H9 (cell line): ENCODE data around the gene PHACTR1. TPM values are rescaled to one million over a fixed set of nuclear protein-coding genes. Genes with fewer than 3 reads are reported as not detected.

ENCODE experiments used
- DNase-seq: peaks from one replicate; pipeline ENCODE4 v3.0.0-alpha.2; 2017
- H2AFZ ChIP-seq: one replicate; pipeline ENCODE4 v1.6.1; 2013; ENCODE audit warnings: mild to moderate bottlenecking, low read length, control low read depth, moderate library complexity
- H2AK5ac ChIP-seq: 2 replicates; pipeline ENCODE4 v1.6.1; 2013; ENCODE audit warnings: low read length, control low read depth, mixed read lengths; ENCODE audit not compliant: insufficient read length
- H2BK120ac ChIP-seq: one replicate; pipeline ENCODE4 v1.6.1; 2013; ENCODE audit warnings: low read depth, mild to moderate bottlenecking, low read length, control low read depth, inconsistent platforms; ENCODE audit not compliant: poor library complexity, severe bottlenecking
- H2BK12ac ChIP-seq: 2 replicates; pipeline ENCODE4 v1.6.1; 2013; ENCODE audit warnings: low read length, control low read depth, mixed read lengths, low read depth; ENCODE audit not compliant: insufficient read length
- H2BK15ac ChIP-seq: 2 replicates; pipeline ENCODE4 v1.6.1; 2013; ENCODE audit warnings: low read depth, low read length, control low read depth
- H2BK20ac ChIP-seq: one replicate; pipeline ENCODE4 v1.6.1; 2013; ENCODE audit warnings: low read depth, mild to moderate bottlenecking, low read length, control low read depth, inconsistent platforms; ENCODE audit not compliant: poor library complexity, severe bottlenecking
- H2BK5ac ChIP-seq: 2 replicates; pipeline ENCODE4 v1.6.1; 2013; ENCODE audit warnings: low read length, control low read depth, mixed read lengths; ENCODE audit not compliant: insufficient read length
- H3K14ac ChIP-seq: 2 replicates; pipeline ENCODE4 v1.6.1; 2013; ENCODE audit warnings: low read length, control low read depth; ENCODE audit not compliant: insufficient read depth
- H3K18ac ChIP-seq: 2 replicates; pipeline ENCODE4 v1.6.1; 2013; ENCODE audit warnings: low read depth, mild to moderate bottlenecking, mixed read lengths, low read length, control low read depth; ENCODE audit not compliant: insufficient read length
- H3K23ac ChIP-seq: 2 replicates; pipeline ENCODE4 v1.6.1; 2013; ENCODE audit warnings: low read length, control low read depth, mixed read lengths, low read depth; ENCODE audit not compliant: insufficient read length
- H3K23me2 ChIP-seq: 2 replicates; pipeline ENCODE4 v1.6.1; 2013; ENCODE audit warnings: low read depth, mild to moderate bottlenecking, mixed read lengths, low read length, control low read depth; ENCODE audit not compliant: insufficient read length, poor library complexity, severe bottlenecking
- H3K27ac ChIP-seq: 2 replicates; pipeline ENCODE4 v1.5.1; 2013; ENCODE audit warnings: low read length, control low read depth, mixed read lengths, low read depth; ENCODE audit not compliant: insufficient read length
- H3K27me3 ChIP-seq: 2 replicates; pipeline ENCODE4 v1.6.1; 2013; ENCODE audit warnings: low read length, control low read depth, inconsistent platforms; ENCODE audit not compliant: insufficient read depth
- H3K4ac ChIP-seq: 2 replicates; pipeline ENCODE4 v1.6.1; 2013; ENCODE audit warnings: low read depth, mild to moderate bottlenecking, control low read depth, inconsistent platforms, low read length, moderate library complexity
- H3K4me1 ChIP-seq: 2 replicates; pipeline ENCODE4 v1.6.1; 2013; ENCODE audit warnings: low read length, control low read depth, inconsistent platforms; ENCODE audit not compliant: insufficient read depth
- H3K4me2 ChIP-seq: 2 replicates; pipeline ENCODE4 v1.6.1; 2013; ENCODE audit warnings: low read length, control low read depth, mixed read lengths; ENCODE audit not compliant: insufficient read length, insufficient read depth
- H3K56ac ChIP-seq: 2 replicates; pipeline ENCODE4 v1.6.1; 2013; ENCODE audit warnings: low read depth, mild to moderate bottlenecking, mixed read lengths, low read length, control low read depth; ENCODE audit not compliant: insufficient read length
- H3K79me1 ChIP-seq: 2 replicates; pipeline ENCODE4 v1.6.1; 2013; ENCODE audit warnings: low read depth, mild to moderate bottlenecking, moderate library complexity, low read length, control low read depth, inconsistent platforms; ENCODE audit not compliant: insufficient read depth, poor library complexity, severe bottlenecking
- H3K79me2 ChIP-seq: 2 replicates; pipeline ENCODE4 v1.6.1; 2013; ENCODE audit warnings: low read length, control low read depth, inconsistent platforms; ENCODE audit not compliant: insufficient read depth
- H3K9ac ChIP-seq: 2 replicates; pipeline ENCODE4 v1.6.1; 2013; ENCODE audit warnings: low read length, control low read depth, mixed read lengths; ENCODE audit not compliant: insufficient read length; ENCODE audit errors: extremely low read depth
- H3K9me3 ChIP-seq: one replicate; pipeline ENCODE4 v1.6.1; 2013; ENCODE audit warnings: low read depth, low read length, inconsistent platforms; ENCODE audit not compliant: control insufficient read depth
- H3T11ph ChIP-seq: one replicate; pipeline ENCODE4 v1.6.1; 2013; ENCODE audit warnings: mild to moderate bottlenecking, low read length, control low read depth, inconsistent platforms
- H4K20me1 ChIP-seq: one replicate; pipeline ENCODE4 v1.6.1; 2013; ENCODE audit not compliant: control insufficient read depth, insufficient read length, insufficient read depth
- H4K5ac ChIP-seq: 2 replicates; pipeline ENCODE4 v1.6.1; 2013; ENCODE audit warnings: low read depth, mild to moderate bottlenecking, mixed read lengths, low read length, control low read depth; ENCODE audit not compliant: insufficient read length
- H4K8ac ChIP-seq: replicated peaks from 2 replicates; pipeline ENCODE4 v1.6.1; 2013; ENCODE audit warnings: low read length, control low read depth, mixed read lengths, low read depth; ENCODE audit not compliant: insufficient read length
- H4K91ac ChIP-seq: 2 replicates; pipeline ENCODE4 v1.6.1; 2013; ENCODE audit warnings: low read depth, mild to moderate bottlenecking, moderate library complexity, mixed read lengths, low read length, control low read depth; ENCODE audit not compliant: insufficient read length
- H3K27ac Mint-ChIP-seq, 3 experiments: 2 replicates in 2 of 3; 3 replicates in 1 of 3; pipeline ENCODE4 v1.8.0; 2020 to 2021; ENCODE audit warnings: mixed read lengths in 3 of 3, mild to moderate bottlenecking in 1 of 3, moderate library complexity in 1 of 3
- H3K27me3 Mint-ChIP-seq: 2 replicates; pipeline ENCODE4 v1.8.0; 2021; ENCODE audit warnings: low read depth, mild to moderate bottlenecking, moderate library complexity, mixed read lengths
- H3K36me3 Mint-ChIP-seq, 3 experiments: 2 replicates in 2 of 3; 3 replicates in 1 of 3; pipeline ENCODE4 v1.8.0; 2020 to 2021; ENCODE audit warnings: low read depth in 3 of 3, mixed read lengths in 3 of 3; ENCODE audit not compliant: insufficient read depth in 1 of 3
- H3K4me1 Mint-ChIP-seq, 2 experiments: 2 replicates each; pipeline ENCODE4 v1.8.0; 2020; ENCODE audit warnings: mixed read lengths in 2 of 2
- H3K4me3 Mint-ChIP-seq, 2 experiments: 2 replicates in 1 of 2; 3 replicates in 1 of 2; pipeline ENCODE4 v1.8.0; 2020 to 2021; ENCODE audit warnings: mild to moderate bottlenecking in 2 of 2, mixed read lengths in 2 of 2, moderate library complexity in 1 of 2
- H3K9me3 Mint-ChIP-seq, 2 experiments: 2 replicates in 1 of 2; 3 replicates in 1 of 2; pipeline ENCODE4 v1.8.0; 2020; ENCODE audit warnings: mild to moderate bottlenecking in 2 of 2, mixed read lengths in 2 of 2, moderate library complexity in 1 of 2
- CTCF ChIP-seq: fragments of 200-600 bp; sonication (generic); conservative IDR thresholded peaks from 3 replicates; pipeline ENCODE4 v1.8.0; 2021; ENCODE audit warnings: antibody characterized with exemption, mild to moderate bottlenecking
- WGBS: extraction: QIAGEN DNeasy Blood & Tissue Kit; methylation state at CpG from one replicate; pipeline ENCODE4 v1.1.7; 2013; ENCODE audit warnings: missing lambda C conversion rate, low lambda C conversion rate, mixed read lengths; ENCODE audit not compliant: insufficient read length; ENCODE audit errors: extremely low coverage; 5-methylcytosine and 5-hydroxymethylcytosine counted together
- total RNA-seq: library from RNA; stranded (reverse); gene quantifications from 2 replicates; pipeline ENCODE4 v1.2.1, GENCODE V29; 2021

The PHACTR1 gene
- total RNA-seq, 1 experiment from 2014 or later, result 15.9 TPM

DNA sequence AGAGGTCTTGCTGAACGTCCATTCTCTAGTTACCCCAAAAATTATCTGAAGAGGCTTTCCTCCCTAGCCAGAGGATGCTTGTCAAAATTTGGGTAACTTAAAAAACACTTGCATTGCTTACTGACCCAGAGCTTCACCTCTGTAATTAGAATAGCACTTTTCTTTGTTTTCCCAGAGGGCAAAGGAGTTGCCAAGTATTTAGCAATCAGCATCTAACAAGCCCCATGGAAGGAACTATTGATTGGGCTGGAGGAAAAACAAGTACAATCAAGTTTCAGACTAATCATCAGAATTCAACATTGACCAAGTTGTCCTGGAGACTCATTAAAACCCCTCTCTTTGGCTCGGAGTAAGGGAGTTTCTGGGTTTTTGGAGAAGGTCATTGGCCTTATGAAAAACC lies 385.4 kb downstream of the PHACTR1 start:
- Histone ChIP-seq H2BK5ac (no peak overlapping the region), H3K14ac (no peak overlapping the region), H4K8ac (no peak overlapping the region), H3T11ph (no peak overlapping the region), H4K20me1 (no peaks in the 10 kb centered on the region), H3K79me1 (no peaks in the 10 kb centered on the region), H3K23ac (no peak overlapping the region), H3K23me2 (no peaks in the 10 kb centered on the region), H2AK5ac (no peak overlapping the region), H2AFZ (no peak overlapping the region), H4K91ac (no peak overlapping the region), H3K4me1 (no peaks in the 10 kb centered on the region; the same call in 1 of the 2 replicates), H2BK20ac (no peak overlapping the region), H2BK15ac (no peak overlapping the region), H3K4ac (no peak overlapping the region), H3K27ac (no peak overlapping the region), H3K4me2 (no peak overlapping the region), H4K5ac (no peak overlapping the region), H3K56ac (no peak overlapping the region), H2BK120ac (no peak overlapping the region), H3K9ac (no peak overlapping the region), H3K79me2 (peaks cover 2% of the 10 kb centered on the region; the same call in 1 of the 2 replicates), H2BK12ac (no peak overlapping the region), H3K18ac (no peak overlapping the region), H3K27me3 (no peaks in the 10 kb centered on the region), H3K9me3 (no peaks in the 10 kb centered on the region)
- Mint-ChIP-seq H3K4me3 (no peak overlapping the region), H3K27me3 (no peaks in the 10 kb centered on the region), H3K9me3 (no peaks in the 10 kb centered on the region), H3K4me1 (peaks cover 15 to 19% of the 10 kb centered on the region in 2 experiments), H3K27ac (no peak overlapping the region), H3K36me3 (no peaks in the 10 kb centered on the region)
- DNase-seq, result no peak
- no CpG with 5 or more reads among the region's 2 CpGs for WGBS
- no peak for TF ChIP-seq CTCF
